ENCODE data around the gene FAHD2A.
"Not testable (repeated sequence)": the region's sequence is repeated elsewhere in the genome, so short reads cannot be mapped to it uniquely, and the experiment has no call there.

The FAHD2A gene

DNA sequence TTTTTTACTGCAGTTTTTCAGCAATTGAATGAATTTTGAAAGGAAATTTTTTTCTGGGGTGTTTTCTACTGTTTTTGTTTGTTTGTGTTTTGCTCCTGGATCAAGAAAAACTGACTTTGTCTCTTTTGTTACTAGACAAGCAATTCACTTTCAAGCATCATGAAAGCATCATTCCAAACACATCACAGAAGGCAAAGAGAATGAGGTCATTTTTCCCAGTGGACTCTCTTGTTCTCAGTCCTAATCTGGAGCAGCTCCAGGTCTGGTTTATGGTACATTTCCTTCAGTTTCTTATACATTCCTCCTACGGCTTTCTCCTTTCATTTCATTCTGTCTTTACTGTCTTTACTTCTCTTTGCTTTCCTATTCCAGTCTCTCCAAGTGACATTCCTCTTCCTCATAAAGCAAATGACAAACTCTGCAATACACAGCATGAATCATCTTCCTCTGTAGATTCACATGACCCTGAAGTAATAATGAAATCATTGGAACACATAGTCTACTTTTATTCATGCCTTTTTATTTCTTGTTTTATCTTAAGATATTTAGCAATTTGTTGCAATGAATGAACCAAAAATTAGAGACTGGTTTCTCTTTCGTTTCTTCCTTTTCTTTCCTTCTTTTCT is 40.1 kb downstream of the FAHD2A start:
- not testable (repeated sequence) for DNase-seq

DNA sequence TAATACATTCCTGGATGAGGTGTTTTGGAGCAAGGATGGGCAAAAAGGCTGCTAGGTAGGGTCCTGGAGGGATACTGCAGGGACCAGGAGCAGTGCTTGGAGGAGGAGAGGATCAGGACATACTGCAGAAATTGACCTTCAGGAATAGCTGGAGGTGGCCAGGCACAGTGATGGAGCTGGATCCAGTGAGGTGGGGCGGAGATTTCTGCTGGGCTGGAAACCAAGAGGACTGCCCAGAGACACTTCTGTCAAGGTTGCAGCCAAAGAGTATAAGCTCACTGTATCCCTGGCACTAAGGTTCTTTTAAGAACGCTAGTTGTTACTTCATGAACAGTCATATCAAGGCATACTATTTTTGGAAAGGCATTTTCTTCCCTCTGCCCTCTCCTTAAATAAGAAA is 42.8 kb downstream of the FAHD2A start:
- DNase-seq: not testable (repeated sequence)

DNA sequence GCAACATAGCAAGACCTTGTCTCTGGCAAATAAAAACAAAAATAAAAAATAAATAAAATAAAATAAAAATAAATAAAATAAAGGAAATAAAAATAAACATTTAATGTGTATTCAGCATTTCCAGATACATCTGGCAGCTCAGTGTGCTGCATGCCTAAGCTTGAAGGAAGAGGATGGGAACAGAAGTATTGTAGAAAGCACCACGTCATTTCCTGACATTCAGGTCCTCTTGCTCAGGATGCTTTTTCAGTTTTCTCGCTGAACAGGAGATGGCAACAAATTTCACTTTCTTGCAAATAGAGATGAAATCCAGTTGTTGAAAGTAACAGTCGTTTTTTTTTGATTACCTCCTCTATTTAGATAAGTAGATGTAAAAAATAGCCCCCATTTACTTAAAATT is 60.8 kb downstream of the FAHD2A start:
- not testable (repeated sequence) for DNase-seq
